ENCODE measurements around the gene LLGL2.

LLGL2 gene

DNA sequence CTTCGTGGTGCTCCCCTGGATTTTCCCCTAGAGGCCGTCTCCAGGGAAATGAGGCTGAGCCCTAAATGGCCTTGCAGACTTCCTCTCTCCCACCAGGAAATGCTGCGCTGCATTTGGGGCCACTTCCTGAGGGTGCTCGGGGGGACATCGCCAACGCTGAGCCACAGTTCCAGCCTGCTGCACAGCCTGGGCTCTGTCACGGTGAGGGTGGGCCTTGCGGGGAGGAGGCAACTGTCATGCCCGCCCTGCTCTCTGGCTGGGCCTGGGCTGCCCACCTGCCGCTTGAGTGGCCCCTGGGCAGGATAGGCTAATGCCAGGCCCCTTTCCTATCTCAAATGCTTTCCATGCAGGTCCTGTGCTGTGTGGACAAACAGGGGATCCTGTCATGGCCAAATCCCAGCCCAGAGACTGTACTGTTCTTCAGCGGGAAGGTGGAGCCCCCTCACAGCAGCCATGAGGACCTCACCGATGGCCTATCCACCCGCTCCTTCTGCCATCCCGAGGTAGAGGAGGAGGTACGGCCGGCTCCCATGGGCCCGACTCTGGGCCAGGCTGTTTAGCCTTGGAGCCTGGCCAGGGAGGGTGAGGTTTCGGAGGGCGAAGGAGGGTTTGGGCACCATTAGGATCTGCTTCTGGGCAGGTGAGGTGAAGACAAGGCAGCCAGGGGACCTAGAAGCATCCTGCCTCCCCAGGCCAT is 34.4 kb upstream of the LLGL2 start:
- no peak overlapping the region for H3K4me3 ChIP-seq (replicated peaks; ENCODE audit: insufficient read depth, low read length)
- H3K27me3 ChIP-seq (ENCODE audit: insufficient read depth, poor library complexity, severe bottlenecking) = no peaks in the 10 kb centered on the region
- DNase-seq (ENCODE audit: low read depth in 1 of 2, low spot score in 1 of 2) = no peak
- H3K27ac ChIP-seq (replicated peaks) = no peak overlapping the region
- TF ChIP-seq, protein P1, sequence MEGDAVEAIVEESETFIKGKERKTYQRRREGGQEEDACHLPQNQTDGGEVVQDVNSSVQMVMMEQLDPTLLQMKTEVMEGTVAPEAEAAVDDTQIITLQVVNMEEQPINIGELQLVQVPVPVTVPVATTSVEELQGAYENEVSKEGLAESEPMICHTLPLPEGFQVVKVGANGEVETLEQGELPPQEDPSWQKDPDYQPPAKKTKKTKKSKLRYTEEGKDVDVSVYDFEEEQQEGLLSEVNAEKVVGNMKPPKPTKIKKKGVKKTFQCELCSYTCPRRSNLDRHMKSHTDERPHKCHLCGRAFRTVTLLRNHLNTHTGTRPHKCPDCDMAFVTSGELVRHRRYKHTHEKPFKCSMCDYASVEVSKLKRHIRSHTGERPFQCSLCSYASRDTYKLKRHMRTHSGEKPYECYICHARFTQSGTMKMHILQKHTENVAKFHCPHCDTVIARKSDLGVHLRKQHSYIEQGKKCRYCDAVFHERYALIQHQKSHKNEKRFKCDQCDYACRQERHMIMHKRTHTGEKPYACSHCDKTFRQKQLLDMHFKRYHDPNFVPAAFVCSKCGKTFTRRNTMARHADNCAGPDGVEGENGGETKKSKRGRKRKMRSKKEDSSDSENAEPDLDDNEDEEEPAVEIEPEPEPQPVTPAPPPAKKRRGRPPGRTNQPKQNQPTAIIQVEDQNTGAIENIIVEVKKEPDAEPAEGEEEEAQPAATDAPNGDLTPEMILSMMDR (IDR thresholded peaks at IDR 0.05; ENCODE audit: insufficient read depth, low read length) = no peak
- TF ChIP-seq GABPA (IDR thresholded peaks at IDR 0.05; ENCODE audit: low read depth) (no peak), POLR2AphosphoS5 (IDR thresholded peaks at IDR 0.05; ENCODE audit: low read depth) (no peak), SPI1 (IDR thresholded peaks at IDR 0.05; ENCODE audit: borderline replicate concordance, low read depth) (no peak)
- TF ChIP-seq, protein P2, sequence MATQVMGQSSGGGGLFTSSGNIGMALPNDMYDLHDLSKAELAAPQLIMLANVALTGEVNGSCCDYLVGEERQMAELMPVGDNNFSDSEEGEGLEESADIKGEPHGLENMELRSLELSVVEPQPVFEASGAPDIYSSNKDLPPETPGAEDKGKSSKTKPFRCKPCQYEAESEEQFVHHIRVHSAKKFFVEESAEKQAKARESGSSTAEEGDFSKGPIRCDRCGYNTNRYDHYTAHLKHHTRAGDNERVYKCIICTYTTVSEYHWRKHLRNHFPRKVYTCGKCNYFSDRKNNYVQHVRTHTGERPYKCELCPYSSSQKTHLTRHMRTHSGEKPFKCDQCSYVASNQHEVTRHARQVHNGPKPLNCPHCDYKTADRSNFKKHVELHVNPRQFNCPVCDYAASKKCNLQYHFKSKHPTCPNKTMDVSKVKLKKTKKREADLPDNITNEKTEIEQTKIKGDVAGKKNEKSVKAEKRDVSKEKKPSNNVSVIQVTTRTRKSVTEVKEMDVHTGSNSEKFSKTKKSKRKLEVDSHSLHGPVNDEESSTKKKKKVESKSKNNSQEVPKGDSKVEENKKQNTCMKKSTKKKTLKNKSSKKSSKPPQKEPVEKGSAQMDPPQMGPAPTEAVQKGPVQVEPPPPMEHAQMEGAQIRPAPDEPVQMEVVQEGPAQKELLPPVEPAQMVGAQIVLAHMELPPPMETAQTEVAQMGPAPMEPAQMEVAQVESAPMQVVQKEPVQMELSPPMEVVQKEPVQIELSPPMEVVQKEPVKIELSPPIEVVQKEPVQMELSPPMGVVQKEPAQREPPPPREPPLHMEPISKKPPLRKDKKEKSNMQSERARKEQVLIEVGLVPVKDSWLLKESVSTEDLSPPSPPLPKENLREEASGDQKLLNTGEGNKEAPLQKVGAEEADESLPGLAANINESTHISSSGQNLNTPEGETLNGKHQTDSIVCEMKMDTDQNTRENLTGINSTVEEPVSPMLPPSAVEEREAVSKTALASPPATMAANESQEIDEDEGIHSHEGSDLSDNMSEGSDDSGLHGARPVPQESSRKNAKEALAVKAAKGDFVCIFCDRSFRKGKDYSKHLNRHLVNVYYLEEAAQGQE (IDR thresholded peaks at IDR 0.05; ENCODE audit: insufficient replicate concordance, low read depth) = no peak

DNA sequence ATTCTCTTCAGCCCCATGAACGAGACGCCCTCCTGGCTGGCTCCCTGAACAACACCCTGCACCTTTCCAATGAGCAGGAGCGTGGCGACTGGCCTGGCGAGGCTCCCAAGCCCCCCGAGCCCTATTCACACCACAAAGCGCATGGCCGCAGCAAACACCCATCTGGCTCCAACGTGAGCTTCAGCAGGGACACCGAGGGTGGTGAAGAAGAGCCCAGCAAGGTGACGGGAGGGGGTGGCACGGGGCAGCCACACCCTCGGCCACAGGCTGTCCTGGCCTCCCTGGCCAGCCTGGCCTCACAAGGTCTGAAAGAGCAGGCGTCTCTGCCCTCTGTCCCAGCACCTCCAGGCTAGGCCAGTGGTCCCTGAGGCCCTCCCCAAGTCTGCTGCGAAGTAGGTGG is 33.8 kb upstream of the LLGL2 start:
- H3K27me3 ChIP-seq (ENCODE audit: insufficient read depth, poor library complexity, severe bottlenecking) = no peaks in the 10 kb centered on the region
- no peak overlapping the region for H3K27ac ChIP-seq (replicated peaks)
- TF ChIP-seq POLR2AphosphoS5 (IDR thresholded peaks at IDR 0.05; ENCODE audit: low read depth) = no peak
- no peak for TF ChIP-seq GABPA (IDR thresholded peaks at IDR 0.05; ENCODE audit: low read depth)
- TF ChIP-seq SPI1 (IDR thresholded peaks at IDR 0.05; ENCODE audit: borderline replicate concordance, low read depth) = no peak
- TF ChIP-seq, protein P2 (IDR thresholded peaks at IDR 0.05; ENCODE audit: insufficient replicate concordance, low read depth) = no peak
- TF ChIP-seq, protein P1 (IDR thresholded peaks at IDR 0.05; ENCODE audit: insufficient read depth, low read length) = no peak
- H3K4me3 ChIP-seq (replicated peaks; ENCODE audit: insufficient read depth, low read length) = no peak overlapping the region
- DNase-seq (ENCODE audit: low read depth in 1 of 2, low spot score in 1 of 2) = no peak

- no peak for TF ChIP-seq POLR2AphosphoS5 (IDR thresholded peaks at IDR 0.05; ENCODE audit: low read depth)
- TF ChIP-seq SPI1 (IDR thresholded peaks at IDR 0.05; ENCODE audit: borderline replicate concordance, low read depth) = no peak
- TF ChIP-seq, protein P2 (IDR thresholded peaks at IDR 0.05; ENCODE audit: insufficient replicate concordance, low read depth) = no peak
- TF ChIP-seq, protein P1 (IDR thresholded peaks at IDR 0.05; ENCODE audit: insufficient read depth, low read length) = no peak
- TF ChIP-seq GABPA (IDR thresholded peaks at IDR 0.05; ENCODE audit: low read depth) = no peak
- Histone ChIP-seq H3K27me3 (ENCODE audit: insufficient read depth, poor library complexity, severe bottlenecking) (no peaks in the 10 kb centered on the region), H3K4me3 (replicated peaks; ENCODE audit: insufficient read depth, low read length) (no peak overlapping the region), H3K27ac (replicated peaks) (no peak overlapping the region)
- DNase-seq (ENCODE audit: low read depth in 1 of 2, low spot score in 1 of 2) = no peak
Measured at GRCh38 chr17:75492555-75493168, 32.8 kb upstream of the LLGL2 start.
